GM21447 (cell line): Measurements from ENCODE around the gene DLGAP4.

ENCODE experiments used
- ATAC-seq: cut with Tn5 transposase; IDR thresholded peaks from one replicate; pipeline ENCODE4 v1.9.1; 2021; ENCODE audit not compliant: unreplicated experiment

The DLGAP4 gene

GRCh38 chr20:36352843-36353553 lies 46.9 kb downstream of the DLGAP4 start:
- no peak for ATAC-seq

- ATAC-seq = no peak
Observed at GRCh38 chr20:36353740-36354139, 47.6 kb downstream of the DLGAP4 start.

GRCh38 chr20:36355469-36356171 lies 49.5 kb downstream of the DLGAP4 start:
- no peak for ATAC-seq

DNA sequence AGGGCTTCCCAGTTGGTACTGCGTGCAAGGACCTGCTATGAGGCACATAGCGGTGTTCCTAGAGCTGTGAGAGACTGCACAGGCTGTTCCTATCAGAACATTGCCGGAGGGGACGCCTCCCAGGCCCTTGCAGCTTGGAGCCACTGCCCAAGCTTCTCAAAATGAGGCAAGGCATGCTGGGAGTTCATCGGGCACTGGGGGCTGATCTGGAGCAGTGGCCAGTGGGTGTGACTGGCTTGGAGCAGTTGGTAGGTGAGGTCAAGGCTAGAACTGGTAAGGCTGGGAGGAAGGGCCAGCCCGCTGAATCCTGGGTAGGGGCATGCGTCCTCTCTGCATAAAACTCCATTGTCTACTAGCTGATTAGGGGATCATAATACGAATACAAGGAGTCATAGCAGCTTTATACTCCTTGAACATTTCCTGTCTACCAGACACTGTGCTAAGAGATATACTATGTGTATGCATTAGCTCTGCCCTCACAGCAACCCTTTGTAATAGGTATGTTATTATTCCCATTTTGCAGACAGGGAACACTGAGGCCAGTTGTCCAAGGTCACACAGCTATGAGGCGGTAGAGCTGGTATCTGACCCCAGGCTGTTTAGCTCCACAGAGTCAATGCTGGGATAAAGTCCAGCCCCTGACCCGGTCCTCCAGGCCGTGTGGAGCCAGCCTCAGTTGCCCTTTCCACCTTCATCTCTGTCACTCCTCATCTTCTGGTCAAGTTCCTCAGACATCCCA lies 53.7 kb downstream of the DLGAP4 start:
- ATAC-seq = no peak

GRCh38 chr20:36360429-36360828 lies 54.3 kb downstream of the DLGAP4 start:
- ATAC-seq = no peak

DNA sequence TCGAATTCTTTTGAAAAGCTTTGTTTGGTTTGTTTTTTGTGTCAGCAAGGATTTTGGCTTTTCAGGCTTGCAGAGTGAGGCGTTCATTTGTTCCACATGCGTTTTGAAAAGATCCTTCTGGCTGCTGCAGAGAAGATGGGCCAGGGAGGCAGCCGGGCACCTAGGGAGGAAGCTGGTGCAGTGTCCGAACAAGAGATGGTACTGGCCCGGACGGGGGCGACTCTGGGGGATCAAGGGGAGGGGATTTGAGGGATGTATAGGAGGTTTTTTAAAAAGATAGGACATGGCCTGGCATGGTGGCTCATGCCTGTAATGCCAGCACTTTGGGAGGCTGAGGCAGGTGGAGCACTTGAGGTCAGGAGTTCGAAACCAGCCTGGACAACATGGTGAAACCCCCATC lies 55.3 kb downstream of the DLGAP4 start:
- ATAC-seq = no peak

DNA sequence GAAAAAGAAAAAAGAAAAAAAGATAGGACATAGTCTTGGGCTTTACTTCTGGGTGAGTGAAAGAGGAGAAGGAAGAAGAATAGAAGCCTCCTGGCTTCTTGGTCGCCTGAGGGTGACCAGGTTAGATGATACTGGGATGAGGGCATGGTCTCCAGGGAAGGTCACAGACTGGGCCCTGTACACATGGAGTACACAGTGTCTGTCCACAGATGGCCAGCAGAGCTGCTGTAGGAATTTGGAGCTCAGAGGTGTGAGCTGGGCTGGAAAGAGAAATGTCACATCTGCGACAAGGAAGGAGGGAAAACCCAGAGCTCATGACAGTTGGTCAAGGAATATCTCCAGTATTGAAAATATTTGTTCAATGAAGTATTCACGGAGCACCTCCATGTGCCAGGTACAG lies 56.1 kb downstream of the DLGAP4 start:
- ATAC-seq = no peak

DNA sequence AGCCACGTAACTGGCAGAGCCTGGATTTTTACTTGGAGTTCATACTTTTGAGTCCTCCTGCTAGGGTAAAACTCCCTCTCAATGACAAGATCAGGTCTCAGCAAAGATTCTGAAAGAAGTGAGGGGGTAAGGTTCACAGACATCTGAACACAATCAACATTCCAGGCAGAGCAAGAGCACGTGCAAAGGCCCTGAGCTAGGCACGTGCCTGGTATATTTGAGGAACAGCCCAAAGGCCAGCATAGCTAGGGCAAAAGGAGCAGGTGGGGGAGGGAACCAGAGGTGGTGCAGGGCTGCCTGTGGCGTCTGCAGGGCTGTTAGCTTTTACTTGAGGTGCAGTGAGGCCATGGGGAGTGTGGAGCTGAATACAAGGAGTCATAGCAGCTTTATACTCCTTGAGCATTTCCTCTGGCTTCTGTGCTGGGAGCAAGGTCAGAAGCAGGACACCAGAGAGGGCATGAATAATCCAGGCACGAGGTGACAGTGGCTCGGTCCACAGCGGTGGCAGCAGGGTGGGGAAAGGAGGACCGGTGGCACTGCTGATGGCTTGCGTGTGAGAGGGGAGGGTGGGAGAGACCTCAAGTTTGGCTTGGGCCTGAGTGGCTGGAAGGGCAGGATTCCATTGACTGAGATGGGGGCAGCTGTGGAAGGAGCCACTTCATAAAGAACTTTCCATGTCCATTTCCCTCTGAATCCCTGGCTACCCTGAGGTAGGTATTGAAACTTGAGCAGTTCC lies 57.0 kb downstream of the DLGAP4 start:
- no peak for ATAC-seq

- no peak for ATAC-seq
Observed at GRCh38 chr20:36364506-36364905, 58.4 kb downstream of the DLGAP4 start.

DNA sequence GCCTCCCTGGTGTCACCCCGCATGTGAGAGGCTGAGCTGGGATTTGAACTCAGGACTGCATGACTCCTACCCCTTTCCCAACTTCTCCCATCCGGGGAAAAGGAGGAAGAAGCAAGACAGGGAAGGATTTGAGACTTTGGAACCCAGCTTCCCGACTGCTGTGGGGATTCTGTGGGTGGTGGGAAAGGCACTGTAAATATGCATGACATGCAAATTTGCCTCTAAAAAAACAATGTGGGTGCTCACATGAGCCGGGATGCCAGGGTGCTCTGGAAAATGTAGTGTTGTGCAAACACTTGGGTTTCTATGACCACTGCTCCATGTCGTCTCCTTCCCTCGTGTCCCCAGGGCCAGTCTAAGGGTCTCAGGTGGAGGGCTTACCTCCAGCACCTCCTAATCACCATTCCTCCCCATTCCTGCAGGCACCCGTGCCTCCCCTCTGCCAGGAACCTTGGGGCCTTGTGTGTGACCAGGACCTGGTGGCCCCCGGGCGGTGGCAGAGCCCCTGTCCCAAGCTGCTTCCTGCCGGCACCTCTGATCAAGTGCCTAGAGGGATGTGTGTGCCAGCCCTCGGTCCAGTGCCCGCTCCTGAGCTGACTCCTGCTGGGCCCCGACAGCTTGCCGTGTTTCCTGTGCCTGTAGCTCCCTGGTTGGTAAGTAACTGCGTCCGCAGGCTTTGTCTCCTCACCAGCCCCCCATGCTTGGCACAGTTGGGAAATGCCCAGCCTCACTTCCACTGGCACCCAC lies 60.7 kb downstream of the DLGAP4 start:
- ATAC-seq = no peak

DNA sequence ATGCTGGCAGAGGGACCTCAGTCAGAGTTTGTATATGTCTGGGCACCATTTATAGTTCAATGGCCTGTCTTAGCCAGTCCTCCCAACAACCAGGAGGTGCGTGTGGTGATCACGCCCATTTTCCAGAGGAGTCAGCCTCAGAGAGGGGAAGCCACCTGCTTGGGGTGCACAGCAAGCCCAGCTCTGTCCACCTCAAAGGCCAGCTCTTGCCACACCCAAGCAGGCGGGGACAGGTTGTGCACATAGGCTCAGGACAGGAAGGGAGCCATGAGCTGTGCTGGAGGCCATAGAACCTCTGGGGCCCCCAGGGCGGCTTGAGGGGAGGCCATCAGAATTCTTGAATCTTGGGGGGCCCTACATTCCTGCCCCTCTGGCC lies 61.2 kb downstream of the DLGAP4 start:
- ATAC-seq = no peak

GRCh38 chr20:36367907-36368799 lies 62.0 kb downstream of the DLGAP4 start:
- ATAC-seq = no peak

DNA sequence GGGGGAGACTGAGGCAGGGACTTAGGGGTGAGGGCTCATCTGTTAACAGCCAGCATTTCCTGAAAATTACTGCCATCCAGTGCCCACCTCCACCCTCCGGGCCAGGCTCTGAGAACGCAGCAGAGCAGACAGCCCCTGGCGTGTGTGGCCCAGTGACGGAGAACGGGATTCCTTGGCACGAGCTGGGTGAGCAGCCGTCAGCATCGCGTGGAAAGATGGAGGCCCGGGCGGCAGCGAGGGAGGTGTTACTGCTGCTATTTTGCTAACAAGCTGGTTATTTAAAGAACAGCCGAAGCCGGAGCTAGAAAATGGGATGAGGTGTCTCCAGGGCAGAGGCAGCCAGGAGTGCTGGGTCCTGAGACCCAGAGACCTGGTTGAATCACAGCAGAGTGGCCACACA lies 62.7 kb downstream of the DLGAP4 start:
- no peak for ATAC-seq

DNA sequence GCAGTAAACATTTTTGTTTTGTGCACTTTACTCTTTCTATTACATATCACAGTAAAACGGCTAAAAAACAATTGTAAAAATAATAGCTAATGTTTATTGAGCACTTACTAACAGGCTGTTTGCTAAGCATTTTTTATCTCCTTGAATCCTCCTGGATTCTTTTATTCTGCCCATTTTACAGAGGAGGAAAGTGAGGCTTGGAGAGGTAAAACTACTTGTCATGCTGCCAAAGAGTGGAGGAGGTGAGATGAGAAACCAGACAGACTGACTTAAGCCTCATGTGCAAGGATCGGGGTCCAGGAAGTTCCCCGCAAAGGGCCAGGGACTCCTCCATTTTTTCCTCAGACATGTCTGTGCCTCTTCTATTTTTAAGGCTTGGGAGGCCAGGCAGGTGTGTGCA lies 63.6 kb downstream of the DLGAP4 start:
- no peak for ATAC-seq

GRCh38 chr20:36370991-36371790 lies 65.1 kb downstream of the DLGAP4 start:
- ATAC-seq = no peak

DNA sequence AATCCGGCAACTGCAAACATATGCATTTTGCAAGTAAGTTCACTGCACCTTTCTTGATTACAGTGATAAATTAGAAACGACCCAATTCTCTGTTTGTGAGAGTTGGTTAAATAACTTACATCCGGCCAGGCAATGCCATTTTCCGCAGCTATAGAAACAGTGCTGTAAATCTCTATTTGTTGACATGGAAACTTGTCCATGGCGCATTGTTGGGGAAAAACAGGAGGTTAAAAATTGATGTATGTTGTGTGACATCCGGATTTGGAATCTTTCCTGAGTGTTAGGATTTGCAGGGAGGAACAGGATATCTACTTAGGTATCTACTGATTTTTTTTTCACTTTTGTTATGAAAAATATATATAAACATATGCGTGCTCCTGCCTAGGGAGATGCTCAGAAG lies 66.5 kb downstream of the DLGAP4 start:
- ATAC-seq = no peak

- no peak for ATAC-seq
Observed at GRCh38 chr20:36373089-36373488, 67.0 kb downstream of the DLGAP4 start.

GRCh38 chr20:36374995-36375394 lies 68.9 kb downstream of the DLGAP4 start:
- no peak for ATAC-seq
